Activated T-helper 1 cell treated with anti-CD3 and anti-CD28 coated beads, Interleukin-12 subunit alpha, Interleukin-12 subunit beta, Interleukin-2, Interleukin-4 antibody, amounts not matched to agents 30 ng/mL and 10 ng/mL and 1 ng/mL, durations not matched to agents 14 hours and 24 hours and 36 hours (primary cell): ENCODE data around the gene TPM4. TPM values are rescaled to one million over a fixed set of nuclear protein-coding genes. Genes with fewer than 3 reads are reported as not detected.

ENCODE experiments used
- DNase-seq: peaks from one replicate; pipeline ENCODE4 v3.0.0; 2021; ENCODE audit warnings: low spot score
- H3K27ac Mint-ChIP-seq: one replicate; pipeline ENCODE4 v1.8.0; 2021; ENCODE audit warnings: mild to moderate bottlenecking, mixed read lengths
- H3K27me3 Mint-ChIP-seq: one replicate; pipeline ENCODE4 v1.8.0; 2022; ENCODE audit warnings: mild to moderate bottlenecking, moderate library complexity, mixed read lengths; ENCODE audit not compliant: insufficient read depth
- H3K36me3 Mint-ChIP-seq: one replicate; pipeline ENCODE4 v1.8.0; 2021; ENCODE audit warnings: low read depth, mixed read lengths
- H3K4me1 Mint-ChIP-seq: one replicate; pipeline ENCODE4 v1.8.0; 2021; ENCODE audit warnings: low read depth, mixed read lengths
- H3K4me3 Mint-ChIP-seq: one replicate; pipeline ENCODE4 v1.8.0; 2021; ENCODE audit warnings: mild to moderate bottlenecking, moderate library complexity, mixed read lengths
- H3K9me3 Mint-ChIP-seq: one replicate; pipeline ENCODE4 v1.8.0; 2021; ENCODE audit warnings: mixed read lengths
- intact Hi-C: fragments of 100-400 bp; cut with micrococcal nuclease; formaldehyde crosslinking; loops from one replicate; pipeline ENCODE4 v1.15.1; 2024
- total RNA-seq: library from RNA; stranded (reverse); gene quantifications from 2 replicates; pipeline ENCODE4 v1.2.3, GENCODE V29; 2022

The TPM4 gene
- total RNA-seq, 1 donor from 2014 or later = 351 TPM

DNA sequence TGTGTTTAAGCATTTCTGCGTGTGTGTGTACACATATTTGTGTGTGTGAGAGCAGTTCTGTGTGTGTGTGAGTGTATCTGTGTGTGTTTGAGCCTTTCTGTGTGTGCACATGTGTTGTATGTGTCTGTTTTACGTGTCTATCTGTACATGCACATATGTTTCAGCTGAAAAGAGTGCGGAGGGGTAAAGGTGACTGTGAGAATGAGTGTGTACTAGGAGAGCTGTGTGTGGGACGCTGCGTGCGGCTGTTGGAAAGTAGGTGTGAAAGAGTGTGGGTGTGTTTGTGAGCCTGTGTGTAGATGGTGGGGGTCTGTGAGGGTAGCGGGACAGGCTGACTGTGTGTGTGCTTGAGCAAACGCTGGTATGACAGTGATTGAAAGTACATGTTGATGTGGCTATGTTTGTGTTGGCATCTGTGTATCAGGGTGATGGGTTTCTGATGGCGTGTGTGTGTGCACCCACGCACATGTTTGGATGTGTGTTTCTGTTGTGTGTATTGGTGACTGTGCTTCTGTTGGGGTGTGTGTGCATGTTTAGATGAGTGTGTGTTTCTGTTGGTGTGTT is 7.5 kb upstream of the TPM4 start:
- Mint-ChIP-seq H3K27me3 (no peaks in the 10 kb centered on the region), H3K36me3 (no peaks in the 10 kb centered on the region), H3K4me1 (peaks cover 23% of the 10 kb centered on the region), H3K4me3 (no peak overlapping the region), H3K9me3 (no peaks in the 10 kb centered on the region), H3K27ac (no peak overlapping the region)
- intact Hi-C loops = no loop called here
- no peak for DNase-seq

DNA sequence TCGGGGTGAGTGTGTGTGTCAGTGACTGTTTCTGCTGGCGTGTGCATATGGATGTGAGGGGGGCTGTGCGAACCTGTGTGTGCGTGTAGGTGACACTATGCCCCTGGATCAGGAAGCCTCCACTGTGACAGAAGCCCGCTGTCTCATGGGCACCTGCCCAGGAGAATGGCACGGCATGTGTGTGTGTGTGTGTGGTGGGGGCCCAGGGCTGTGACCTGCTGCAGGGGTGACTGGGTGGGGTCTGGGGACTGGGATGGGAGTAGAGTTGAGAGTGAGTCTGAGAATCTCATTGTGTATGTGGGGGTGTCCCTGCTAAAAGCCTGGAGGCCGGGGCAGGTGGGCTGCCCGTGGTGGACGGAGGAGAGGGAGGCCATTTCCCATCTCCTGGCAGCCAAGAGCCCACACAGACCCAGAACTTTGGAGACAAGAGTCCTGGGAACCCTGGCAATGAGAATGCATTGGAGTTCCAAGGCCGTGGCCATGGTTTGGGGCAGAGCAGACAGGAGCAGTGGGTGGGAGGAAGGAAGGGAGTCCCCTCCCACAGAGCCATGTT is 6.4 kb upstream of the TPM4 start:
- H3K4me3 Mint-ChIP-seq = peak overlapping the region; percentile 50
- no peaks in the 10 kb centered on the region for H3K27me3 Mint-ChIP-seq
- no peak for DNase-seq
- H3K9me3 Mint-ChIP-seq = no peaks in the 10 kb centered on the region
- H3K4me1 Mint-ChIP-seq = peaks cover 34% of the 10 kb centered on the region
- no peak overlapping the region for H3K27ac Mint-ChIP-seq
- H3K36me3 Mint-ChIP-seq = no peaks in the 10 kb centered on the region
- intact Hi-C loops = loop anchor here (1.0 to 10.0 kb wide), 3 partner anchors 9 to 605 kb away; partner anchors contain the start of genes RAB8A and RASAL3

DNA sequence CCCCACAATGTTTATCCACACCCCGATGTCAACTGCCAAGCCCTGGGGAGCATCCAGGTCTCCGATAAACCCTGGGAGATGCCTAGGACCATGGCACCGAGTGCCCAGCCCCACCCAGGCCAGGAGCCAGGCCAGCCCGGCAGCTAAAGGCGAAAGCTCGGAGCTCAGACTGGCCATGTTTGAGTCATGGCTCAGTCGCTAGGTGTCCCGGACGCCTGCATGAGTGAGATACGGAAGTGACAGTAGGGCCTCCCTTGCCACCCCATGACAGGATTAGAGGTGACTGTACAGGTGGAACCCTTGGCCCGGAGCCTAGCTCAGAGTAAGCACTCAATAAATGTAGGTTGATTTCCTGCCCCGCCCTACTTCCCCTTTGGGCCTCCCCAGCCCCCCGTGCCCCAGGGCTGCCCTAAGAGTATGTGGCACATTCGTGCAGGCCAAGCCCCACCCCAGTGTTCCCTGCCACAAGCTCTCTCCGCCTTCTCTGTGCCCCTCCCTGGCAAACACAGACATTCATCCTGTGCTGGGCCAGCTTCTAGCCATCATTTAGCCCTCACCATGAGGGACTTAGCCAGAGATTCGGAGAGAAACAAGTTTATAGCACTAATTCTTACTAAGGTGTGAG is 5.8 kb upstream of the TPM4 start:
- H3K36me3 Mint-ChIP-seq = no peaks in the 10 kb centered on the region
- H3K27me3 Mint-ChIP-seq = no peaks in the 10 kb centered on the region
- H3K9me3 Mint-ChIP-seq = no peaks in the 10 kb centered on the region
- peaks cover 40% of the 10 kb centered on the region for H3K4me1 Mint-ChIP-seq
- H3K4me3 Mint-ChIP-seq = peak overlapping the region; percentile 50
- no peak overlapping the region for H3K27ac Mint-ChIP-seq
- DNase-seq = peak; percentile 71
- intact Hi-C loops = loop anchor here (1.0 to 10.0 kb wide), 3 partner anchors 9 to 606 kb away; partner anchors contain the start of genes RAB8A and RASAL3

DNA sequence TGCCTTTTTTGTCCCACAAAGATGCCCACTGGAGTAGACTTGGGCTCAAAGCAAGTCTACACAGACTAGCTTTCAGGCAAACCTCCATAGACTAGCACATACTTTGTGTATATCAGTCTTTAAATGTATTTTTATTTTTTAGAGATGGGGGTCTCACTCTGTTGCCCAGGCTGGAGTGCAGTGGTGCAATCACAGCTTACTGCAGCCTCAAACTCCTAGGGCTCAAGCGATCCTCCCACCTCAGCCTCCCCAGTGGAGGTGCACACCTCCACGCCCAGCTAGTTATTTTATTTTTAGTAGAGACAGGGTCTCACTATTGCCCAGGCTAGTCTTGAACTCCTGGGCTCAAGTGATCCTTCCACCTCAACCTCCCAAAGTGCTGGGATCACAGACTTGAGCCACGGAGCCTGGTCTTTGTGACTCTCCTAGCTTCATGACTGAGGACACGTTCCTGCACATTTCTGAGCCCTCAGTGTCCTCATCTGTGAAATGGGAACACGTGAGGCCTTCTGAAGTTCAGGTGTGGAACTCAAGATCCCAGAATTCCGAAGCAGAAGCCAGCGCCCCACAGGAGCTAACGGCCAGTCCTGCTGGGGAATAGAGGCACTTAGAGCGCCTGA is 5.1 kb upstream of the TPM4 start:
- H3K27me3 Mint-ChIP-seq = no peaks in the 10 kb centered on the region
- no peak for DNase-seq
- no peak overlapping the region for H3K4me3 Mint-ChIP-seq
- intact Hi-C loops = loop anchor here (2.0 to 10.0 kb wide), 2 partner anchors 40 to 606 kb away; partner anchors contain the start of genes RAB8A and RASAL3
- H3K4me1 Mint-ChIP-seq = peaks cover 43% of the 10 kb centered on the region
- H3K36me3 Mint-ChIP-seq = no peaks in the 10 kb centered on the region
- H3K27ac Mint-ChIP-seq = no peak overlapping the region
- H3K9me3 Mint-ChIP-seq = no peaks in the 10 kb centered on the region

DNA sequence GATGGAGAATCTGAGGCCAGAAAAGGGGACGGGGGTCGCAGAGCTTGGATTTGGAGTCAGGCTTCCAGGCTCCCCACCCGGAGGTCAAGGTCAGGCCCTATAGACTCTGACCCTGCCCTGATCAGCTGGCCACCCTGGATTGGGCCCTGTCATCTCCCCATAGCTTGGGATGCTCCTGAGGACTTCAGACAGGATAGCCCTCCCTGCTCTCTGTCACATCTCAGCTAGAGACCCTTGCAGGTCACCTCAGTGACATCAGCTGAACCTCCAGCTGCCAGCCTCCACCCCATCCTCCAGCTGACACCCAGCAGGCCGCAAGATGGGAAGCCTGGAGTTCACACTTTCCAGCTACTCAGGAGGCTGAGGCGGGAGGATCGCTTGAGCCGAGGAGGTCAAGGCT is 2.8 kb upstream of the TPM4 start:
- DNase-seq = no peak
- Mint-ChIP-seq H3K9me3 (no peaks in the 10 kb centered on the region), H3K27me3 (no peaks in the 10 kb centered on the region), H3K4me3 (peak overlapping the region; percentile 31), H3K4me1 (peaks cover 44% of the 10 kb centered on the region), H3K36me3 (peaks cover 11% of the 10 kb centered on the region), H3K27ac (peak overlapping the region; percentile 85)
- intact Hi-C loops = loop anchor here (10.0 kb wide), 1 partner anchor 609 kb away; the partner anchor contains the start of gene RASAL3

DNA sequence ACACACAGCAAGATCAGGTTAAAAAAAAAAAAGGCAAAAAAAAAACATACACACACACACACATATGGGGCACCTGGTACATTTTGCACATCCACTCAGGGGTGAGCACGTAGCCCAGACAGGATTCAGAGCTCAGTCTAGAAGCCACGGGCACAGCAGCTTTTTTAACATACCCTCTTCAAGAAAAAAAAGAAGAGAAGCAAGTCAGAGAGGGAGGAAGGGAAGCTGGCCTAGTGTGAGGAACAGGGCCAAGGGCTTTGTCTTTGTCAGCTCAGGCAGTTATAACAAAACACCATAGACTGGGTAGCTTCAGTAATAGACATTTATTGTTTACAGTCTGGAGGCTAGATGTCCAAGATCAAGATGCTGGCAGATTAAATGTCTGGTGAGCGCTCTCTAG is 2.3 kb upstream of the TPM4 start:
- intact Hi-C loops = loop anchor here (10.0 kb wide), 1 partner anchor 609 kb away; the partner anchor contains the start of gene RASAL3
- peak overlapping the region; percentile 88 for H3K4me3 Mint-ChIP-seq

DNA sequence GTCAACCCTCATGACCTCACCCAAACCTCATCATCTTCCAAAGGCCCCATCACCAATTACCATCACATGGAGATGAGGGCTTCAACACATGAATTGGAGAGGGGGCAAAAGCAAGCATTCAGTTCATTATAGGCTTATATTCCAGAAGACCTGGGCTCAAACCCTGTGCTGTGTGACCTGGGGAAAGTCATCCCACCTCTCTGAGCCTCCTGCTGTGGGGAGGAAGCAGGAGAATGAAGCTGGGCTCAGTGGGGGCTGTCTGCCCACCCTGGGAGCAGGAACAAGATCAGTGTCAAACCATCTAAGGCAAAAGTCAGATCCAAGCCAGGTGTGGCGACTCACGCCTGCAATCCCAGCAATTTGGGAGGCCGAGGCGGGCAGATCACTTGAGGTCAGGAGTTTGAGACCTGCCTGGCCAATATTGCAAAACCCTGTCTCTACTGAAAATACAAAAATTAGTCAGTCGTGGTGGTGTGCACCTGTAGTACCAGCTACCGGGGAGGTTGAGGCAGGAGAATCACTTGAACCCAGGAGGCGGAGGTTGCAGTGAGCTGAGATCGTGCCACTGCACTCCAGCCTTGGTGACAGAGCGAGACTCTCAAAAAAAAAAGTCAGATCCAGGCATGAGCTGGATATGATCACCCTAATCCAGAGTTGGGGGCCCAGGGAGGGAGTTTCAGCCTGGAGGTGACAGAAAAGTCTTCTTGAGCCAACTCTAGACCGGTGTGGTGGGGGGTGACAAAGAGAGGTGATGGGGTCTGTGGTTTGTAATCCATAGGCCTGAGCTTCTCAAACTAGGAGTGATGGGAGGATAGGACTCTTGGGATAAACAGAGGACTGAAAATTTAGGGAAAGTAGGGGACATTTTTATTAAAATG is 1.6 kb upstream of the TPM4 start:
- intact Hi-C loops = loop anchor here (5.0 to 10.0 kb wide), 2 partner anchors 513 to 610 kb away; partner anchors contain the start of gene RASAL3
- no peak for DNase-seq
- Mint-ChIP-seq H3K27ac (peak overlapping the region; percentile 85), H3K27me3 (no peaks in the 10 kb centered on the region), H3K36me3 (peaks cover 18% of the 10 kb centered on the region), H3K9me3 (no peaks in the 10 kb centered on the region), H3K4me3 (peak overlapping the region; percentile 88), H3K4me1 (peaks cover 55% of the 10 kb centered on the region)

More for the DNA sequence above, 2.3 kb upstream of the TPM4 start:
- DNase-seq = no peak
- H3K36me3 Mint-ChIP-seq = peaks cover 16% of the 10 kb centered on the region
- H3K27ac Mint-ChIP-seq = peak overlapping the region; percentile 85
- H3K9me3 Mint-ChIP-seq = no peaks in the 10 kb centered on the region
- peaks cover 50% of the 10 kb centered on the region for H3K4me1 Mint-ChIP-seq
- H3K27me3 Mint-ChIP-seq = no peaks in the 10 kb centered on the region

DNA sequence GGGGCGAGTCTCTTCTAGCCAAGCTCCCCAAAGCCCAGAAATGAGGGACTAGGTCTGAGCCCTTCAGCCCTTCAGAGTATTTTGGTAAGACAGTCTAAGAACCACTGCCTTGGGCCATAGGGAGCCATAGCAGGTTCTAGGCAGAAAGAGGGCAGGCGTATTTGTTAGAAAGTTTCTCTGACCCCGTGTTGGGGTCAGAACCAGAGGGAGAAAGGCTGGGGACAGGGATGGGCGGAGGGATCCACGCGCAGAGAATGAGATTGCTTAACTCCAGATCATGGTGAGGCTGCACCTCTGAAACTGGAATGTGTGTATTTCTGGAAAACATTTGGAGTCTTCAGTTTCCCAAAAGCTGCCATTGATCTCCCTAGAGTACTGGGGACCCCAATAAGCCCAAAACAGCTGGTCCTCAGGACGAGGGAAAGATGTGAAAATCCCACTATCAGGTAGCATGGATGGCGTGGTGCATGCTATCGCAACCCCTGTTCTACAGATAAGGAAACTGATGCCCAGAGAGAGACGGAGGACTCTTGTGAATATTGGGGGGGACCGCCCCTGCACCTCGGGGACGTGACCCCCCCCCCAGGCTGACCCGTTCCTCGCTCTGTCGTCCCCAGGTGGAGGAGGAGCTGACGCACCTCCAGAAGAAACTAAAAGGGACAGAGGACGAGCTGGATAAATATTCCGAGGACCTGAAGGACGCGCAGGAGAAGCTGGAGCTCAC is 703 bp upstream of the TPM4 start:
- peak overlapping the region; percentile 85 for H3K27ac Mint-ChIP-seq
- intact Hi-C loops = loop anchor here (5.0 to 10.0 kb wide), 2 partner anchors 512 to 611 kb away; partner anchors contain the start of gene RASAL3
- DNase-seq = no peak
- H3K4me3 Mint-ChIP-seq = peak overlapping the region; percentile 88
- H3K36me3 Mint-ChIP-seq = peaks cover 23% of the 10 kb centered on the region
- H3K27me3 Mint-ChIP-seq = no peaks in the 10 kb centered on the region
- no peaks in the 10 kb centered on the region for H3K9me3 Mint-ChIP-seq
- H3K4me1 Mint-ChIP-seq = peaks cover 63% of the 10 kb centered on the region

DNA sequence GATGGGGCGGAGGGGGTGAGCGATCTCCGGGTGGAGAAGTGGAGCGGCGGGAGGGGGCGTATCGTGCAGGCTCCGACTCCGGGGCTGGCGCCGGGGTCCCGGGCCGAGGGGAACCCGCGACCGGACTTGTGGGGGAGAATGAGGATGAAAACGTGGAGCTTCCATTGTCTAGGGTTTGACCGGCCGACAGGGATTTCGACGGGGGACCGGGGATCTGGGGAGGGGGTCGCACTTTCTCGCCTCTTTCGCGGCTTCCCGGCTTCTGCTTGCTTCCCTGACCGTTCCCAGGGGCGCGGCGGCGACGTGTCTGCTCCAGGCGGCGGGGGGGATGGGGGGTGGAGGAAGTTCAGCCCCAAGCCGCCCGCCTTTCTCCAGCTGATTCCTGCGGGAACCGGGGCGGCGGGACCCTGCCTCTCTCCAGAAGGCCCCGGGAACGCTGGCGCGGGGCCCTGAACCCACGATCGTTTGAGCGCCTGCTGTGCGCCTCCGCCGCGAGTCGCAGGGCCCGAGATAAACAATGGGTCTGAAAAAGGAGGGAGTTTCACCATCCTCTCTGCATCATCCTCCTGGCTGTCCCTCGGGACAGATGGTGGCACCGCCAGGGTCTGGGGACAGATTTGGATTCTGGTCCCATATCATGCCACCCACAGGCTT is 790 bp downstream of the TPM4 start:
- Mint-ChIP-seq H3K36me3 (peaks cover 36% of the 10 kb centered on the region), H3K27ac (peak overlapping the region; percentile 98)

DNA sequence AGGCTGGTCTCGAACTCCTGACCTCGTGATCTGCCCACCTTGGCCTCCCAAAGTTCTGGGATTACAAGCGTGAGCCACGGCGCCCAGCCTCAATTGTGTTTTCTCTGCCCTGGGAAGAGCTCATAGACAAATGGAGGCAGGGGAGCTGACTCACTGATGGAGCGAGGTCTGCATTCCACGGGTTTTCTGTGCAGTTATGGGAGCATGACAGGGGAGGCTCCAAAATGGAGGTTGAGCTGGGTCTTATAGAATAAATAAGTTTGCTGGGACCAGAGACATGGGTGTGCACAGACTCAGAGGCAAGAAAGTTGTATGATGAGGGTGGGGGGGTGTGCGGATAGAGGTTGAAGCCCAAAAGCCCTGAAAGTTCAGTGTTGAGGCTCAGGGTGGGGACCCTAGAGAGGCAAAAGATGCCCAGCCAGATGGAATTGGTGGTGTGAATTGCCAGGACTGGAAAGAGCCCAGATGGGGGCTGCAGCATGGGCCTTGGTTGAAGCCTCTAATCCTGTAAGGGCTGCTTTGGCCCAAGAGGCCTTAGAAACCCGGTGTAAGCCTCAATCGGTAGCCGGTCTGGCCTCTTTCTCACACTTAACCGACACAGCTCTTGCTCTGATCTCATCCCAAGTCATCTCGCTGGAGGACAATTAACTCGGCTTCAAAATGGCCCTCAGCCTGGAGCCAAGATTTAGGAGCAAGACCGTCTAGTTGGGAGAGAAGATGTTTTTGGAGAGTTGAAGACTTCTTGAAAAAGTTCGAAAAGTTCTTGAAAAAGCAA is 1.9 kb downstream of the TPM4 start:
- Mint-ChIP-seq H3K4me3 (peak overlapping the region; percentile 85), H3K27me3 (no peaks in the 10 kb centered on the region), H3K9me3 (no peaks in the 10 kb centered on the region), H3K4me1 (peaks cover 75% of the 10 kb centered on the region), H3K27ac (peak overlapping the region; percentile 98), H3K36me3 (peaks cover 45% of the 10 kb centered on the region)
- intact Hi-C loops = loop anchor here (1.0 to 10.0 kb wide), 8 partner anchors 8 to 777 kb away; partner anchors contain the start of gene RASAL3
- DNase-seq = peak; percentile 24

More for the DNA sequence above, 790 bp downstream of the TPM4 start:
- intact Hi-C loops = loop anchor here (5.0 to 10.0 kb wide), 2 partner anchors 510 to 612 kb away; partner anchors contain the start of gene RASAL3
- no peak for DNase-seq
- Mint-ChIP-seq H3K9me3 (no peaks in the 10 kb centered on the region), H3K4me3 (peak overlapping the region; percentile 85), H3K27me3 (no peaks in the 10 kb centered on the region), H3K4me1 (peaks cover 76% of the 10 kb centered on the region)
